KOPT-K1 (cell line): ENCODE results near the gene MMP10.

Experiments
- H3K27ac ChIP-seq: fragments of 200-600 bp; sonication (generic); 2 replicates; pipeline ENCODE4 v1.5.1; 2016; ENCODE audit warnings: antibody characterized with exemption, mild to moderate bottlenecking, low read depth, low read length; ENCODE audit not compliant: poor library complexity, severe bottlenecking
- H3K36me3 ChIP-seq: fragments of 200-600 bp; sonication (generic); 2 replicates; pipeline ENCODE4 v1.5.1; 2017; ENCODE audit warnings: antibody characterized with exemption, mild to moderate bottlenecking, low read length, moderate library complexity; ENCODE audit not compliant: insufficient read depth
- H3K9me3 ChIP-seq: fragments of 200-600 bp; sonication (generic); 2 replicates; pipeline ENCODE4 v1.5.1; 2017; ENCODE audit warnings: antibody characterized with exemption, low read length, mild to moderate bottlenecking; ENCODE audit not compliant: insufficient read depth, poor library complexity, severe bottlenecking

MMP10 gene

GRCh38 chr11:102780491-102780918 is at the start of gene MMP10:
Gene MMP10 (minus strand): TSS chr11:102780628. CDS start chr11:102780591, 37 bp downstream.
- Histone ChIP-seq H3K27ac (no peak within 1 kb of the TSS), H3K36me3 (no peaks in the 10 kb centered on the region), H3K9me3 (no peaks in the 10 kb centered on the region)

- H3K9me3 ChIP-seq = no peaks in the 10 kb centered on the region
- no peaks in the 10 kb centered on the region for H3K36me3 ChIP-seq
- H3K27ac ChIP-seq = no peak overlapping the region
Observed at GRCh38 chr11:102829316-102830000, 49.0 kb upstream of the MMP10 start.

GRCh38 chr11:102824556-102824955 is 44.1 kb upstream of the MMP10 start:
- Histone ChIP-seq H3K9me3 (no peaks in the 10 kb centered on the region), H3K27ac (no peak overlapping the region), H3K36me3 (no peaks in the 10 kb centered on the region)

- Histone ChIP-seq H3K36me3 (no peaks in the 10 kb centered on the region), H3K9me3 (no peaks in the 10 kb centered on the region)
Observed at GRCh38 chr11:102819491-102819890, 39.1 kb upstream of the MMP10 start.

GRCh38 chr11:102813484-102813883 is 33.1 kb upstream of the MMP10 start:
- Histone ChIP-seq H3K9me3 (no peaks in the 10 kb centered on the region), H3K36me3 (no peaks in the 10 kb centered on the region), H3K27ac (no peak overlapping the region)

More at GRCh38 chr11:102819491-102819890, 39.1 kb upstream of the MMP10 start:
- H3K27ac ChIP-seq = no peak overlapping the region

GRCh38 chr11:102812188-102812587 is 31.8 kb upstream of the MMP10 start:
- no peaks in the 10 kb centered on the region for H3K9me3 ChIP-seq
- no peaks in the 10 kb centered on the region for H3K36me3 ChIP-seq
- no peak overlapping the region for H3K27ac ChIP-seq

GRCh38 chr11:102810950-102811660 is 30.7 kb upstream of the MMP10 start:
- no peaks in the 10 kb centered on the region for H3K36me3 ChIP-seq
- H3K27ac ChIP-seq = no peak overlapping the region
- H3K9me3 ChIP-seq = no peaks in the 10 kb centered on the region

GRCh38 chr11:102809971-102810370 is 29.5 kb upstream of the MMP10 start:
- H3K27ac ChIP-seq = no peak overlapping the region
- no peaks in the 10 kb centered on the region for H3K36me3 ChIP-seq
- no peaks in the 10 kb centered on the region for H3K9me3 ChIP-seq

GRCh38 chr11:102807921-102808320 is 27.5 kb upstream of the MMP10 start:
- no peaks in the 10 kb centered on the region for H3K36me3 ChIP-seq
- H3K9me3 ChIP-seq = no peaks in the 10 kb centered on the region
- H3K27ac ChIP-seq = no peak overlapping the region

GRCh38 chr11:102806296-102806695 is 25.9 kb upstream of the MMP10 start:
- no peak overlapping the region for H3K27ac ChIP-seq

GRCh38 chr11:102802341-102802740 is 21.9 kb upstream of the MMP10 start:
- Histone ChIP-seq H3K27ac (no peak overlapping the region), H3K9me3 (no peaks in the 10 kb centered on the region), H3K36me3 (no peaks in the 10 kb centered on the region)

More at GRCh38 chr11:102806296-102806695, 25.9 kb upstream of the MMP10 start:
- Histone ChIP-seq H3K36me3 (no peaks in the 10 kb centered on the region), H3K9me3 (no peaks in the 10 kb centered on the region)

- Histone ChIP-seq H3K36me3 (no peaks in the 10 kb centered on the region), H3K27ac (no peak overlapping the region), H3K9me3 (no peaks in the 10 kb centered on the region)
Observed at GRCh38 chr11:102800767-102801166, 20.3 kb upstream of the MMP10 start.

GRCh38 chr11:102799681-102800340 is 19.4 kb upstream of the MMP10 start:
- Histone ChIP-seq H3K27ac (no peak overlapping the region), H3K36me3 (no peaks in the 10 kb centered on the region), H3K9me3 (no peaks in the 10 kb centered on the region)

- Histone ChIP-seq H3K36me3 (no peaks in the 10 kb centered on the region), H3K9me3 (no peaks in the 10 kb centered on the region), H3K27ac (no peak within 1 kb of the TSS)
Observed at GRCh38 chr11:102798012-102798746, 17.8 kb upstream of the MMP10 start, which contains the start of gene MMP1. Gene MMP1 (minus strand): TSS chr11:102798160. CDS start chr11:102798092, 68 bp downstream.

GRCh38 chr11:102794382-102794781 is 14.0 kb upstream of the MMP10 start:
- Histone ChIP-seq H3K27ac (no peak overlapping the region), H3K36me3 (no peaks in the 10 kb centered on the region), H3K9me3 (no peaks in the 10 kb centered on the region)
